ENCODE data around the gene DRD2. TPM values are rescaled to one million over a fixed set of nuclear protein-coding genes. Genes with fewer than 3 reads are reported as not detected.

Gene DRD2
- total and polyA plus RNA-seq, 2 of the 13 experiments (the other 11 are each of a cell fraction or from before 2014, with no cell fraction given), result not detected

- Histone ChIP-seq H3K4me1 (ENCODE audit: insufficient read depth, low read length) (no peaks in the 10 kb centered on the region), H3K4me2 (ENCODE audit: low read depth, low read length) (no peak overlapping the region), H3K4me3 (replicated peaks in 1 of 3; ENCODE audit: insufficient read depth in 1 of 3, low read depth in 2 of 3, low read length in 3 of 3) (no peak overlapping the region), H3K79me2 (ENCODE audit: insufficient read depth, low read length) (no peaks in the 10 kb centered on the region), H3K36me3 (replicated peaks in 1 of 2; ENCODE audit: control insufficient read depth in 1 of 2, insufficient read depth in 2 of 2, low read length in 2 of 2) (no peaks in the 10 kb centered on the region), H3K9me3 (ENCODE audit: low read length) (no peaks in the 10 kb centered on the region), H3K27ac (ENCODE audit: extremely low read length, insufficient read depth, low read length) (no peak overlapping the region), H3K9ac (ENCODE audit: insufficient read depth, low read depth, low read length) (no peak overlapping the region), H4K20me1 (ENCODE audit: insufficient read depth, low read length) (no peaks in the 10 kb centered on the region), H2AFZ (ENCODE audit: low read length) (no peak overlapping the region), H3K27me3 (ENCODE audit: control insufficient read depth in 1 of 2, insufficient read depth in 2 of 2, low read length in 2 of 2) (peaks cover 4 to 39% of the 10 kb centered on the region in 2 experiments; a peak in 4 of 5 replicates)
- in situ Hi-C loops (cut with HindIII; ENCODE audit: extremely low pct_ligation_motif_present, low pct_unique_long_range_greater_than_20kb), result no loop called here
- ATAC-seq, result no peak
- TF ChIP-seq TIGD3 (CRISPR knock-in tag; IDR thresholded peaks at IDR 0.05; ENCODE audit: borderline replicate concordance) (no peak), DDIT3 (CRISPR knock-in tag; IDR thresholded peaks at IDR 0.05) (no peak)
- no peak for DNase-seq (ENCODE audit: low spot score)
- FAIRE-seq, result no peak
- intact Hi-C loops (cut with micrococcal nuclease; ENCODE audit: unreplicated experiment), result no loop called here
- no TSS peak for BruUV-seq (replicated peaks)
- 5% methylated on average over 6 of the region's 6 CpGs for WGBS (ENCODE audit: low lambda C conversion rate)
- ChIA-PET POLR2A (no interaction called here), CTCF (ENCODE audit: low intra/inter-chr PET ratio, low total read pairs) (no interaction called here)
Measured at GRCh38 chr11:113446112-113446511, 29.1 kb downstream of the DRD2 start.

GRCh38 chr11:113444502-113445123 is 30.6 kb downstream of the DRD2 start:
- no peak overlapping the region for H3K9ac ChIP-seq (ENCODE audit: insufficient read depth, low read depth, low read length)
- no peaks in the 10 kb centered on the region for H3K4me1 ChIP-seq (ENCODE audit: insufficient read depth, low read length)
- BruUV-seq (replicated peaks), result no TSS peak
- H3K4me2 ChIP-seq (ENCODE audit: low read depth, low read length), result no peak overlapping the region
- no peaks in the 10 kb centered on the region for H3K9me3 ChIP-seq (ENCODE audit: low read length)
- in situ Hi-C loops (cut with HindIII; ENCODE audit: extremely low pct_ligation_motif_present, low pct_unique_long_range_greater_than_20kb) (no loop called here), intact Hi-C loops (cut with micrococcal nuclease; ENCODE audit: unreplicated experiment) (no loop called here)
- H3K27me3 ChIP-seq (ENCODE audit: control insufficient read depth in 1 of 2, insufficient read depth in 2 of 2, low read length in 2 of 2), result peaks cover 4 to 39% of the 10 kb centered on the region in 2 experiments; a peak in 4 of 5 replicates
- ATAC-seq, result no peak
- H3K36me3 ChIP-seq (replicated peaks in 1 of 2; ENCODE audit: control insufficient read depth in 1 of 2, insufficient read depth in 2 of 2, low read length in 2 of 2), result no peaks in the 10 kb centered on the region
- POLR2A ChIA-PET, result no interaction called here
- no peak overlapping the region for H3K27ac ChIP-seq (ENCODE audit: extremely low read length, insufficient read depth, low read length)
- H3K79me2 ChIP-seq (ENCODE audit: insufficient read depth, low read length), result no peaks in the 10 kb centered on the region
- no peak for FAIRE-seq
- H4K20me1 ChIP-seq (ENCODE audit: insufficient read depth, low read length), result no peaks in the 10 kb centered on the region
- H2AFZ ChIP-seq (ENCODE audit: low read length), result no peak overlapping the region
- TF ChIP-seq ZSCAN29 (CRISPR knock-in tag; conservative IDR thresholded peaks at IDR 0.05) (no peak), ZBTB1 (CRISPR knock-in tag; IDR thresholded peaks at IDR 0.05; ENCODE audit: borderline replicate concordance) (no peak), TERF1 (CRISPR knock-in tag; IDR thresholded peaks at IDR 0.05) (no peak), RARG (CRISPR knock-in tag; IDR thresholded peaks at IDR 0.05; ENCODE audit: low read depth) (no peak), PLRG1 (conservative IDR thresholded peaks at IDR 0.05) (no peak), NR1H2 (CRISPR knock-in tag; IDR thresholded peaks at IDR 0.05; ENCODE audit: borderline replicate concordance, low read depth) (no peak), THAP8 (CRISPR knock-in tag; IDR thresholded peaks at IDR 0.05; ENCODE audit: borderline replicate concordance) (no peak), ZNF558 (CRISPR knock-in tag; IDR thresholded peaks at IDR 0.05; ENCODE audit: borderline replicate concordance) (no peak)
- DNase-seq (ENCODE audit: low spot score), result no peak
- 6% methylated on average over 7 of the region's 7 CpGs for WGBS (ENCODE audit: low lambda C conversion rate)
- no peak overlapping the region for H3K4me3 ChIP-seq (replicated peaks in 1 of 3; ENCODE audit: insufficient read depth in 1 of 3, low read depth in 2 of 3, low read length in 3 of 3)
- CTCF ChIA-PET (ENCODE audit: low intra/inter-chr PET ratio, low total read pairs), result no interaction called here
